Measurements from ENCODE around the gene TMEM117.
"Not testable (repeated sequence)": the region's sequence is repeated elsewhere in the genome, so short reads cannot be mapped to it uniquely, and the experiment has no call there.

The TMEM117 gene

GRCh38 chr12:44026046-44026445 is 190.2 kb downstream of the TMEM117 start:
- Histone ChIP-seq H3K9me2 (ENCODE audit: low read depth, low read length) (no peaks in the 10 kb centered on the region), H3F3A (ENCODE audit: insufficient read depth, low read length) (no peaks in the 10 kb centered on the region), H3K4me3 (ENCODE audit: low read depth, low read length, poor library complexity, severe bottlenecking) (no peak overlapping the region), H3K27me3 (ENCODE audit: insufficient read depth, low read length) (no peaks in the 10 kb centered on the region), H3K79me2 (ENCODE audit: insufficient read depth, low read length) (no peaks in the 10 kb centered on the region), H3K4me2 (ENCODE audit: low read length) (no peak overlapping the region), H2AFZ (ENCODE audit: low read length) (no peak overlapping the region), H3K36me3 (ENCODE audit: insufficient read depth, low read length) (no peaks in the 10 kb centered on the region), H3K4me1 (ENCODE audit: insufficient read depth, low read length, severe bottlenecking) (peaks cover 14% of the 10 kb centered on the region), H4K20me1 (ENCODE audit: insufficient read depth, low read length) (no peaks in the 10 kb centered on the region), H3K9ac (ENCODE audit: low read length) (no peak overlapping the region), H3K27ac (ENCODE audit: low read depth, low read length, poor library complexity, severe bottlenecking) (no peak overlapping the region), H3K9me3 (ENCODE audit: low read length) (0 out of 2 replicates have a peak, but pooled peaks cover 3% of the 10 kb centered on the region)
- TF ChIP-seq EZH2 (IDR thresholded peaks at IDR 0.05; ENCODE audit: borderline replicate concordance, low read length) (no peak), CTCF (IDR thresholded peaks at IDR 0.05; ENCODE audit: low read length) (no peak)

GRCh38 chr12:44026926-44027325 is 191.0 kb downstream of the TMEM117 start:
- not testable (repeated sequence) for H3K27ac ChIP-seq (ENCODE audit: low read depth, low read length, poor library complexity, severe bottlenecking); H3K4me2 ChIP-seq (ENCODE audit: low read length); H3K9ac ChIP-seq (ENCODE audit: low read length); H3K4me1 ChIP-seq (ENCODE audit: insufficient read depth, low read length, severe bottlenecking); H3K36me3 ChIP-seq (ENCODE audit: insufficient read depth, low read length); H3K79me2 ChIP-seq (ENCODE audit: insufficient read depth, low read length); H3K4me3 ChIP-seq (ENCODE audit: low read depth, low read length, poor library complexity, severe bottlenecking); H2AFZ ChIP-seq (ENCODE audit: low read length); H3K9me3 ChIP-seq (ENCODE audit: low read length); H3K27me3 ChIP-seq (ENCODE audit: insufficient read depth, low read length); H4K20me1 ChIP-seq (ENCODE audit: insufficient read depth, low read length); H3F3A ChIP-seq (ENCODE audit: insufficient read depth, low read length); H3K9me2 ChIP-seq (ENCODE audit: low read depth, low read length)

- no peaks in the 10 kb centered on the region for H3K9me2 ChIP-seq (ENCODE audit: low read depth, low read length)
- no peak overlapping the region for H2AFZ ChIP-seq (ENCODE audit: low read length)
- H4K20me1 ChIP-seq (ENCODE audit: insufficient read depth, low read length): no peaks in the 10 kb centered on the region
- no peaks in the 10 kb centered on the region for H3K79me2 ChIP-seq (ENCODE audit: insufficient read depth, low read length)
- peaks cover 6% of the 10 kb centered on the region; the same call in 1 of the 2 replicates for H3K9me3 ChIP-seq (ENCODE audit: low read length)
- no peak overlapping the region for H3K4me2 ChIP-seq (ENCODE audit: low read length)
- H3K4me3 ChIP-seq (ENCODE audit: low read depth, low read length, poor library complexity, severe bottlenecking): no peak overlapping the region
- H3K27ac ChIP-seq (ENCODE audit: low read depth, low read length, poor library complexity, severe bottlenecking): no peak overlapping the region
- H3F3A ChIP-seq (ENCODE audit: insufficient read depth, low read length): no peaks in the 10 kb centered on the region
- H3K4me1 ChIP-seq (ENCODE audit: insufficient read depth, low read length, severe bottlenecking): no peaks in the 10 kb centered on the region
- TF ChIP-seq EZH2 (IDR thresholded peaks at IDR 0.05; ENCODE audit: borderline replicate concordance, low read length): no peak
- TF ChIP-seq CTCF (IDR thresholded peaks at IDR 0.05; ENCODE audit: low read length): no peak
- no peak overlapping the region for H3K9ac ChIP-seq (ENCODE audit: low read length)
- no peaks in the 10 kb centered on the region for H3K36me3 ChIP-seq (ENCODE audit: insufficient read depth, low read length)
- H3K27me3 ChIP-seq (ENCODE audit: insufficient read depth, low read length): no peaks in the 10 kb centered on the region
These were observed 193.3 kb downstream of the TMEM117 start for GRCh38 chr12:44029194-44029593.

GRCh38 chr12:44031472-44032185 is 195.7 kb downstream of the TMEM117 start:
- Histone ChIP-seq H3F3A (ENCODE audit: insufficient read depth, low read length) (no peaks in the 10 kb centered on the region), H3K9ac (ENCODE audit: low read length) (no peak overlapping the region), H2AFZ (ENCODE audit: low read length) (no peak overlapping the region), H3K4me1 (ENCODE audit: insufficient read depth, low read length, severe bottlenecking) (no peaks in the 10 kb centered on the region), H3K27me3 (ENCODE audit: insufficient read depth, low read length) (no peaks in the 10 kb centered on the region), H3K79me2 (ENCODE audit: insufficient read depth, low read length) (no peaks in the 10 kb centered on the region), H3K9me2 (ENCODE audit: low read depth, low read length) (no peaks in the 10 kb centered on the region), H3K4me3 (ENCODE audit: low read depth, low read length, poor library complexity, severe bottlenecking) (no peak overlapping the region), H3K4me2 (ENCODE audit: low read length) (no peak overlapping the region), H3K36me3 (ENCODE audit: insufficient read depth, low read length) (no peaks in the 10 kb centered on the region), H3K27ac (ENCODE audit: low read depth, low read length, poor library complexity, severe bottlenecking) (no peak overlapping the region), H3K9me3 (ENCODE audit: low read length) (peaks cover 6% of the 10 kb centered on the region; the same call in 1 of the 2 replicates), H4K20me1 (ENCODE audit: insufficient read depth, low read length) (no peaks in the 10 kb centered on the region)
- TF ChIP-seq EZH2 (IDR thresholded peaks at IDR 0.05; ENCODE audit: borderline replicate concordance, low read length) (no peak), CTCF (IDR thresholded peaks at IDR 0.05; ENCODE audit: low read length) (no peak)

Measured in OCI-LY1 (cell line).